Activated CD4-positive, alpha-beta T cell treated with anti-CD3 and anti-CD28 coated beads, Interleukin-2, amount 50 U/mL, for 1 hour (primary cell): ENCODE results near the gene JMJD7.

Source experiments
- DNase-seq: peaks from one replicate; pipeline ENCODE4 v3.0.0-alpha.2; 2020

The JMJD7 gene

DNA sequence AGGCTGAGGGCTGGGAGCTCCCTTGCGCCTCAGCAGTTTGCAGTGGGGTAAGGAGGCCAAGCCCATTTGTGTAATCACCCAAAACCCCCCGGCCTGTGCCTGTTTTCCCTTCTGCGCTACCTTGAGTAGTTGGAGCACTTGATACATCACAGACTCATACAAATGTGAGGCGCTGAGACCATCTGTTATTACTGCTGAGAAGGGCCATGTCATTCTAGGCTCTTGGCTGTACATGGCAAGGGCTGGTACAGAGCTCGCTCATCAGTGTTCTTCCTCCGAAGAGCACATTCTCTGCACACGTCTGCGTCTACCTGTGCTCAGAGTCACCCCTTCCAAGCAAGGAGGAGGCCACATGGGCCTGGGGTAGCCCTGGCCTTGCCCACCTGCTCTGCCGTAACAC lies 20.1 kb downstream of the JMJD7 start:
- DNase-seq = no peak

- DNase-seq = no peak
These were observed 20.7 kb downstream of the JMJD7 start for GRCh38 chr15:41848631-41849030.

DNA sequence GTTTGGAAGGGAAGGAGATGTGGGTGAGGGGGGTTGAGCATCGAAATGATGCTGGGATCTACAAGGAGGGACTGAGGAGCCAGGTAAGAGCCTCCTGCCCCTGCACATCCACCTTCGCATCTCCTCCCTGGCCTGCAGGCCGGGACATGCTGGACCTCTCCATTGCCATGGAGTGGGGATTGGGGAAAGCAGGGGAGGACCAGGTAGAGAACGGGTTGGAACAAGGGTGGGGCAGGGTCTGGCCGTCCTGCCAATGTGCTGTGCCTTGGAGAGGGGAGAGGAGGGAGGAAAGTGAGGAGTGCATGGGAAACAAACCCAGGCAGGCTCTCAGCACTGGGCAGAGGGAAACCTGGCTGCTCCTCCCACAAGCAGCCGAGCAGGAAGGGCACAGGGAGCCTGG lies 21.3 kb downstream of the JMJD7 start:
- no peak for DNase-seq

DNA sequence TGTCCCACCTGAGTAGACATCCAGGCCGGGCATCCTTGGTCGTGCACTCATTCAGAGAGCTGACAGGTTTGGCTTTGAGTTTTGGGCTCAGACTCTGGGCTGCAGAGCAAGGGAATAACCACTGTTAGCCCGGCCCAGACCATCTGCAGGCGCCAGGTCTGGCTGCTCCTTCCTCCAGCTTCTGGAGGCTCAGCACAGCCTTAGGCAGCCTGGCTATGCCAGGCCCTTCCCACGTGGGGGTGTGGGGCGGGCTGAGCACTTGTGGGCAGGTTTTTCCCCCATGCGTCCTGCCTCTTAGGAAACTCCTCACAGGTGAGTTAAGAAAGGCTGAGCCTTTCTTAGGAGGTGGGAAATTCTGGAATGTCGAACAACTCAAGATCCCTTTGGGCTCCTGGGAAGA lies 22.0 kb downstream of the JMJD7 start:
- no peak for DNase-seq

DNA sequence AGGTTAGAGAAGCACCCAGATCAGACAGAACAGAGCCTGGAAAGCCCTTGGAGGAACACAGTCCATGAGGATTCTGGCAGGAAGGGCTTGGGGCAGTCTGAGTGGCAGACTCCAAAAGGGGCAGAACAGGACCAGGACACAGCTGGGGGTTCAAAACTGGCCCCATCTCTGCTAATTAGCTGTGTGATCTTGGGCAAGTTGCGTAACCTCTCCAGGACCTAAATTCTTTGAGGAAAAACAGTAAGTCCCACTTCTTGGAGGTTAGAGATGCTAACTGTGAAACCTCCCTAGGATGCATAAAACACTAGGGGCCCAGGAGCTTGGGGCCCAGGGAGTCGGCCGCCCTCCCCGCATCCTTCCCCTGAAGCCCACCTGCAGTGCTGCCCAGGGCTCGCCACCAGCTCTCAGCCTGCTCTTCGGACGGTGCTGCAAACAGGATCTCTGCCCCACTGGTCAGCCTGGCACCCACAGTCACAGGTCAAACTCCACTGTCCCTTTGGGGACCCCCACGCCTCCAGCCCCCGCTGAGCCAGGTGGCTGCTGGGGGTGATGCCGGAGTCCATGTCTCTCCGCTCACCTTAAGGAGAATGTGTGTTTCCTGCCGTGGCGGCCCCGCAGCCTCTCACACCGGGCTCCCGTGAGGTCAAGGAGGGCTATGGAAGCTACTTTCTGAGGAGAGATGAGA lies 22.7 kb downstream of the JMJD7 start:
- no peak for DNase-seq

DNA sequence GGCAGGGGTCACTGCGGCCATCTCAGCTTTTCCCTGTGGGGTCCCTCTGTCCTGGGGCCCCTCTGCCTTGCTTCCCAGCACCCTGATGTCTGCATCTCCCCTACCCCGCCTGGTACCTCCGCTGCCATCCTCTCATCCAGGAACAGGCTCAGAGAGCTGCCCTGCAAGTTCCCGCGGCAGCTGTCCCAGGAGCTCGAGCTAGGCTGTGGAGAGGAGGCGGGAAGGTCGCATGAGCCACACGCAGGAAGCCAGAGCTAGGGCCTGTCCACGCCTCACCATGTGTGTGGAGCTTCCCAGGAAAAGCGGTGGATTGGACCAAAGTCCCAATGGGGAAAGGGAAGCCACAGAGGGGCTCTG lies 23.3 kb downstream of the JMJD7 start:
- DNase-seq = no peak

GRCh38 chr15:41851755-41852370 lies 24.0 kb downstream of the JMJD7 start:
- DNase-seq = no peak

- no peak for DNase-seq
These were observed 25.1 kb downstream of the JMJD7 start for GRCh38 chr15:41852736-41853590.

DNA sequence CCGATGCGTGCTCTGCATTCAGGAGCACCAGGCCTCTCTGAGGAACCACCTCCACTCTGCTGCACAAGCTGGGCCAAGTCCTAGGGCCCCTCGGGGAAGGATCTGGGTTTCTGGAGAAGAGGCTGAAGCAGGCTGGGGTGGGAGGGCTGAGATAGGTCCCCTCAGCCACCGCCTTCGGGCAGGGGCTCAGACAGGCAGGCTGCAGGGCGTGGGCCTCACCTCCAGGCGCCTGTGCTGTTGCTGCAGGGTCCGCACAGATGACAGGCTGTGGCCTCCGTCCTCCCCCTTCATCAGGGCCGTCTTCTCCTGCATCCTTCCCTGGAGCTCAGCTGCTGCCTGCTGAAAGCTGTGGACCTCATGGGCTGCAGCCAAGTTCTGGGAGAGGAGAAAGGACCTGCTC lies 25.9 kb downstream of the JMJD7 start:
- DNase-seq = no peak

DNA sequence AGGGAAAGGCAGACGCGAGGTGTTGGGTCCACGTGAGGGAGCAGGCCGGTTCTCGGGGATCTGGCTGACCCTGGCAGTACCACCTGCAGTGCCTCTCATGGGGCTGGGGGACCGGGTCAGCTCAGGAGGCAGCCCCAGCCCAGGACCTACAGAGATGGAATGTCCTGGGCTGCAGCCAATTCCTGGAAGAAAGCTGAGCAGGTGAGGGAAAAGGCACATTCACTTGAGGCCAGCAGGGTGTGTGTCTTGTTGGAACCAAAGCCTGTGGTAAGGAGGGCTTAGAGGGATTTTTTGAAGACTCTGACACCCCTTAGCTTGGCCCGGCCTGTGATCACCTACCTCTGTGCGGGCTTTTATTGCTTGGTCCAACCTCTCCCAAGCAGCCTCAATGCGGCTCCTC lies 26.6 kb downstream of the JMJD7 start:
- DNase-seq = no peak

DNA sequence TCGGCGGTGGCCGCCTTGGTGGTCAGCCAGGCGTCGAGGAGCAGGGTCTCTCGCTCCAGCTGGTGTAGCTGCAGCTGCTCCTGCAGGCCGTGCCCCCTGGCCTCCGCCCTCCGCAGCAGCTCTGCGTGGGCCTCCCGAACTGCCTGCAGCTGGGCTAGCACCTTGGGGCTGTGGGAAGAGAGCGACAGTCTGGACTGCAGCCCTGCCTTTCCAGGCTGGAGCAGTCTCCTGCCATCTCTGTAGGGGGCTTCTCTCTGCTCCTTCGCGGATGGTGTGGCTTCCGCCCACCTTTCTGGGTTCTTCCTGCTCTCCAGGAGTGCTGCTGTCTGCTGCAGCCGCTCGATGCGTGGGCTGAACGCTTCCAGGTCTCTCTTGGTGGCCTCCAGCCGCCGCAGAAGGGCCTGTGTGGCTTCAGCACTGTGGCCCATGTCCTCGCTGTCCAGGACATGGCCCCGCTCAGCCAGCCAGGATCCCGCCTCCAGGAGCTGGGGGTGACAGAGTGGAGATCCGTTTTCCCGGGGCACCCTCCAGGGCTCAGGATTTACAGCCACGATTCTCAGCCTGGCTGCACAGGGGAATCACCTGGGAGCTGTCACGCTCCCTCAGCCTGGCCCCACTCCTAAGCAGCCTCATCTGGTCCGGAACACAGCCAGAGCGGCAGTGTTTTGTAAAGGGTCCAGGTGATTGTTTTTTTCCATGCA lies 27.5 kb downstream of the JMJD7 start:
- no peak for DNase-seq

DNA sequence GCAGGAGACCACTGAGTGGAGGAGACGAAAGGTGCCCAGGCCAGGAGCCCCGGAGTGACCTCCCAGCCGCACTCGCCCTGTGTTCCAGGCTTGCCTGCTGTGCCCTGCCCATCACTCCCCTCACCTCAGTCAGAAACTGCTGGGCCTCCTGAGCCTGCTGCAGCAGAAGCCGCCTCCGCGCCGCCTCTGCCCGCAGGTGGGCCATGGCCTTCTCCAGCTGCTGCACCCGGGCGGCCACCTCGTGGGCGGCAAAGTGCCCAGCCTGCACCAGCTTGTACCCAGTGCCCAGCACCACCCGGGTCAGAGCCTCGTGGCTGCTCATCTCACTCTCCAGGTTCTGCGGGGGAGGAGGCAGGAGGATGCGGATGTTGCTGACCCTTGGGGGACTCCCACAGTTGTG lies 28.4 kb downstream of the JMJD7 start:
- DNase-seq = no peak

DNA sequence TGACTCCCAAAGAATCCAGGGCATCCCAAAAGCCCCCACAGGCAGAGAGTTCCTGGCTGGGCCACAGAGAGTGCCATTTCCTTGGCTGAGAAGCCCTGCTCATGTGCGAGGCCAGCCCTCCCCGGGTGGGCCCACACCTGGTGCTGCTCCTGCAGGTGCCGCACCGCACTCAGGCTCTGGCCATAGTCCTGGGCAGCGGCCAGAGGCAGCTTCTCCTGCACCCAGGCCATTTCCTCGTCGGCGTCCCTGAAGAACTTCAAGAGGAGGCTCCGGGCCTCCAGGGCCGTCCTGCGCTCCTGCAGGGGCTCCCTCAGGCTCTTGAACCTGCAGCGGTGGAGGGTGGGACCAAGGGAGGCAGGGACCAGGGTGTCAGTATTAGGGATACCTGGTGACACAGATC lies 28.8 kb downstream of the JMJD7 start:
- no peak for DNase-seq

DNA sequence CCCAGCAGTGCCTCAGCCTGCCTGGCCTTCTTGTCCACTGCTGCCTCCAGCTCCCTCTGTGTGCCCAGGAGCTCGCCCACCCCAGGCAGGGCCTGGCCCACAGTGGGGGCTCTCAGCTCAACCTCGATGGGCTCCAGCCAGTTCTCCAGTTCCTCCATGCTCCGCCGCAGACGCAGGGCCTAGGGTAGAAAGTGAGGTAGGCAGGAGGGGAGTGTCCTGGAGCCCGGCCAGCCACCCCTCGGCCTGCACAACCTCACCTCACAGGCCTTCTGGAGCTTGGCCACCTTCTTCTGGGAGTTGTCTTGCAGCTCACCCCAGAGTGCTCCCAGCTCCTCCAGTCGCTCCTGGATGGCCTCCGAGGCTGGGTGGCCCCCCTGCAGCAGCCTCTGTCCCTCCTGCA lies 29.4 kb downstream of the JMJD7 start:
- DNase-seq = no peak

GRCh38 chr15:41858756-41859155 lies 30.9 kb downstream of the JMJD7 start:
- no peak for DNase-seq

GRCh38 chr15:41860049-41860828 lies 32.3 kb downstream of the JMJD7 start:
- no peak for DNase-seq

GRCh38 chr15:41861736-41862356 lies 34.0 kb downstream of the JMJD7 start:
- DNase-seq = no peak

GRCh38 chr15:41862515-41863116 lies 34.7 kb downstream of the JMJD7 start:
- DNase-seq = no peak

DNA sequence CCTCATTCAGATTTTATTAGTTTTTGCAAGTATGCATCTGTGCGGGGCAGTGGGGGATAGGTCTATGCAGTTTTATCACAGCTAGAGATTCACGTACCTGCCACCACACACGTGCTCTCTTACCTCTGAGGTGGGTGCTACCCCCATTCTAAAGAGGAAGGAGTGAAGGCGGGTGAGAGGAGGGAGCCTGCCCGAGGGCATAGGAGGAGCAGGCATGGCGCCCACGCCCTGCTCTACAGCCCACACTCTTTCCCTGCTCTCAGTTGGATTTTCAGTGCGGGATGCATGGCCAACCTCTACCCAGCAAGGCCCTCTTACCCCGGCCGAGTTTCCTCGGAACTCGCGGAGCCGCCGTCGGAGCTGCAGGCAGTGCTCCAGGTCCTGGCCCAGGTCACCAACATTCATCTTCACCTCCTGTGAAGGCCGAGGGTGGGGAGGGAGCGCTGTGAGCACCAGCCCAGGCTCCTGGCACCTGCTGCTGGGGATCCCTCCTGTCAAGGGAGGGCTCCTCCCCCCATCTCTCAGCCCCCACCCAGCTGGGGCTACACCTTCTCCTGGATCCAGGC lies 37.7 kb downstream of the JMJD7 start:
- DNase-seq = no peak

DNA sequence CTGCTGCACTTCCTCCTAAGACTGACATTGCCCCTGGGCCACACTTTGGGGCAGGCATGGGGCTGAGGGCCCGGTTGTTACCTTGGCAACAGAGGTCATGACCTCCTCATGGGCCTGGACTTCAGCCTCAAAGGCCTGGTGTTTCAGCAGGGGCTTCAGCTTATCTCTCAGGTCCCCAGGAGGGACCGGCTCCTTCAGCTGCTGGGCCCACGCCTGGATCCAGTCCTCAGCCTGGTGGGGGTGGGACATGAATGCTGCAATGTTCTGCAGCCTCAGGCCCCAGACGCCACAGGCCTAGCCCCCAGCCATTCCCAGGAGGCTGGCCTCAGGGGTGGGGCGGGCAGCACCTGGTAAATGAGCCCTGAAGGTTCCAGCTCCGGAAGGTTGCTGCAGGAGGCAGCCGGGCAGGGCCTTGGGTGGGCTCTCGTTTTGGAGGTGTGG lies 38.4 kb downstream of the JMJD7 start:
- no peak for DNase-seq

DNA sequence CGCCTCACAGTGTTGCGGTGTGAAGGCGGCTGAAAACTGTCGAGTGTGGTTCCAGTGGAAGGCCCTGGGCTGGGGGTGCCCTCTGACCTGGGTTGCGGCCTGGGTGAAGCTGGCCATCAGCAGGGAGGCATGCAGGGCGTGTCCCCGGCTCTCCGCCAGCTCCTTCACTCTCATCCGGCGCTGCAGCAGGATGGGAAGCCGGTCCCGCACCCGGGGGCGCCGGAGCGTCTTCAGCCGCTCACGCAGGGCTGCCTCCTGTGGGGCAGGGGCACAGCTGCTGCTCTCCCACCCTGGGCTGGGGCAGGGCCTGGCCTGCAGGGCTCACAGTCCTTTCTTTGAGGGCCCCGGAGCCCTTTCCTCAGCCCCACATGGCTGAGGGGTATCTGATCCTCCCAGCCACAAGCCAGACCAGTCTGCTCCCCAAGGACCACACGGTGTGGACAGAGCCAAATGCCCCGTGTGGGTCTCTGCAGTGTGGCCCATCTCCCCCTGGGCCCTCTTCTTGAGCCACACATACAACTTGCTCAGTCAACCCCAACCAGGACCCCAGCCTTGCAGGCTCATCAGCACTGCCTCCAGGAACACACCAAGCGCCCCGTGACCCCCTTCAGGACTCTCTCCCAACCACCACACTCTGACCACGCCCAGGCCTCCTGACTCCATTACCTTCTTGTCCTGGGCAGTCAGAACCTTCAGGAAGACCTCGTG lies 39.1 kb downstream of the JMJD7 start:
- DNase-seq = no peak
